HepG2 (cell line): ENCODE results near the gene SH2D3C. TPM values are rescaled to one million over a fixed set of nuclear protein-coding genes. Genes with fewer than 3 reads are reported as not detected.

Experiments
- KMT2A ChIP-seq: sonication (generic); formaldehyde crosslinking; IDR thresholded peaks from 2 replicates; pipeline ENCODE4 v1.4.0; 2020; ENCODE audit warnings: missing genetic modification reagents
- KMT2B ChIP-seq: IDR thresholded peaks from 2 replicates; pipeline ENCODE4 v1.6.1; 2016; ENCODE audit warnings: missing genetic modification reagents, missing compliant biosample characterization
- SP1 ChIP-seq, 2 experiments: fragments of 450-650 bp in 1 of 2; sonication (generic) in 1 of 2; formaldehyde crosslinking in 1 of 2; IDR thresholded peaks; 2 replicates each; pipeline versions ENCODE4 v1.4.0 to v1.6.1; 2016 to 2020; ENCODE audit warnings: missing genetic modification reagents in 1 of 2
- ZNF101 ChIP-seq: sonication (generic); formaldehyde crosslinking; IDR thresholded peaks from 2 replicates; pipeline ENCODE4 v1.4.0; 2020; ENCODE audit warnings: mild to moderate bottlenecking, low read depth, missing genetic modification reagents, borderline replicate concordance
- ZNF333 ChIP-seq: sonication (generic); formaldehyde crosslinking; IDR thresholded peaks from 2 replicates; pipeline ENCODE4 v1.4.0; 2020; ENCODE audit warnings: mild to moderate bottlenecking, missing genetic modification reagents, borderline replicate concordance
- ZNF441 ChIP-seq: sonication (generic); formaldehyde crosslinking; IDR thresholded peaks from 2 replicates; pipeline ENCODE4 v1.7.0; 2021; ENCODE audit warnings: missing genetic modification reagents, borderline replicate concordance
- ZNF552 ChIP-seq: sonication (generic); formaldehyde crosslinking; IDR thresholded peaks from 2 replicates; pipeline ENCODE4 v1.9.0; 2022; ENCODE audit warnings: missing genetic modification reagents, mild to moderate bottlenecking, borderline replicate concordance
- ZNF816 ChIP-seq: sonication (generic); formaldehyde crosslinking; IDR thresholded peaks from 2 replicates; pipeline ENCODE4 v1.8.0; 2022; ENCODE audit warnings: missing genetic modification reagents, mild to moderate bottlenecking, borderline replicate concordance
- polyA plus RNA-seq, 8 experiments: library from polyadenylated mRNA; depleted of rRNA in 3 of 8; stranded (reverse) in 7 of 8; unstranded in 1 of 8; fragments of >200 nt; fragmentation: Illumina TruSeq in 4 of 8; extraction: Trizol in 4 of 8; gene quantifications; 2 replicates each; pipeline versions ENCODE4 v1.2.1 to v1.2.3, GENCODE V29; 2011 to 2016; ENCODE audit warnings: low read depth in 4 of 8, missing spikeins in 1 of 8, mixed read lengths in 1 of 8; ENCODE audit not compliant: insufficient read depth in 1 of 8
- total RNA-seq, 5 experiments: library from RNA; depleted of rRNA; stranded (reverse); fragments of >200 nt; fragmentation: Illumina TruSeq; extraction: Trizol; gene quantifications; 2 replicates each; pipeline ENCODE4 v1.2.3, GENCODE V29; 2016; ENCODE audit warnings: low read depth in 1 of 5
- TF ChIP-seq, protein P1 (sequence below): sonication (generic); formaldehyde crosslinking; IDR thresholded peaks from 2 replicates; pipeline ENCODE4 v1.4.0; 2020; ENCODE audit warnings: missing genetic modification reagents
- TF ChIP-seq, protein P2 (sequence below): sonication (generic); formaldehyde crosslinking; IDR thresholded peaks from 2 replicates; pipeline ENCODE4 v1.4.0; 2020; ENCODE audit warnings: missing genetic modification reagents
- TF ChIP-seq, protein P3 (sequence below): sonication (generic); formaldehyde crosslinking; IDR thresholded peaks from 2 replicates; pipeline ENCODE4 v1.5.0; 2020; ENCODE audit warnings: mild to moderate bottlenecking, missing genetic modification reagents, borderline replicate concordance

The SH2D3C gene
- total and polyA plus RNA-seq, 2 of the 13 experiments (the other 11 are each of a cell fraction or from before 2014, with no cell fraction given) = not detected

DNA sequence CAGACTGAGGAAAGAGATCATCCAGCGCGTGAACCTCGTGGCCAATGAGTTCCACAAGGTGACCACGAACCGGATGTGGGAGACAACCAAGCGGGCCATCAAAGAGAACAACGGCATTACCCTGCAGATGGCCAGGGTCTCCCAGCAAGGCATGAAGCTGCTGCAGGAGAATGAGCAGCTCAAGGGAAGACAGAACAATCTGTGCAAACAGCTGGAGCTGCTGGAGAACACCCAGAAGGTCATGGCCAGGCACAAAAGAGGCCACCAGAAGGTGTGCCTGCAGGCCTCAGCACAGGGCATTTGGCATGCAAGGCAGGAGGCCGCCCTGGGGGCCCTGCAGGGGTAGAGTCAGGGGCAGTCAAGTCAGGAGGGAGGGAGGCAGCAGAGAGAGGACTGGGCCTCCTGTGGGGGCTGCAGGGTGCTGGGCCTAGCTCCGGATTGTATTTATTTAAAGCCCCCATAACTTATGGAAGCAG is 67.2 kb downstream of the SH2D3C start (continued):
- no peak for TF ChIP-seq ZNF101 (CRISPR knock-in tag)
- no peak for TF ChIP-seq SP1 (IDR thresholded peaks at IDR 0.05)
- no peak for TF ChIP-seq SP1 (CRISPR knock-in tag; IDR thresholded peaks at IDR 0.05)
- no peak for TF ChIP-seq KMT2B (CRISPR knock-in tag)
- TF ChIP-seq KMT2A (CRISPR knock-in tag) = no peak
- TF ChIP-seq ZNF333 (CRISPR knock-in tag) = no peak
- no peak for TF ChIP-seq ZNF552 (CRISPR knock-in tag)
- TF ChIP-seq, protein P1, sequence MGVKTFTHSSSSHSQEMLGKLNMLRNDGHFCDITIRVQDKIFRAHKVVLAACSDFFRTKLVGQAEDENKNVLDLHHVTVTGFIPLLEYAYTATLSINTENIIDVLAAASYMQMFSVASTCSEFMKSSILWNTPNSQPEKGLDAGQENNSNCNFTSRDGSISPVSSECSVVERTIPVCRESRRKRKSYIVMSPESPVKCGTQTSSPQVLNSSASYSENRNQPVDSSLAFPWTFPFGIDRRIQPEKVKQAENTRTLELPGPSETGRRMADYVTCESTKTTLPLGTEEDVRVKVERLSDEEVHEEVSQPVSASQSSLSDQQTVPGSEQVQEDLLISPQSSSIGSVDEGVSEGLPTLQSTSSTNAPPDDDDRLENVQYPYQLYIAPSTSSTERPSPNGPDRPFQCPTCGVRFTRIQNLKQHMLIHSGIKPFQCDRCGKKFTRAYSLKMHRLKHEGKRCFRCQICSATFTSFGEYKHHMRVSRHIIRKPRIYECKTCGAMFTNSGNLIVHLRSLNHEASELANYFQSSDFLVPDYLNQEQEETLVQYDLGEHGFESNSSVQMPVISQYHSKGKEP = no peak
- TF ChIP-seq, protein P2, sequence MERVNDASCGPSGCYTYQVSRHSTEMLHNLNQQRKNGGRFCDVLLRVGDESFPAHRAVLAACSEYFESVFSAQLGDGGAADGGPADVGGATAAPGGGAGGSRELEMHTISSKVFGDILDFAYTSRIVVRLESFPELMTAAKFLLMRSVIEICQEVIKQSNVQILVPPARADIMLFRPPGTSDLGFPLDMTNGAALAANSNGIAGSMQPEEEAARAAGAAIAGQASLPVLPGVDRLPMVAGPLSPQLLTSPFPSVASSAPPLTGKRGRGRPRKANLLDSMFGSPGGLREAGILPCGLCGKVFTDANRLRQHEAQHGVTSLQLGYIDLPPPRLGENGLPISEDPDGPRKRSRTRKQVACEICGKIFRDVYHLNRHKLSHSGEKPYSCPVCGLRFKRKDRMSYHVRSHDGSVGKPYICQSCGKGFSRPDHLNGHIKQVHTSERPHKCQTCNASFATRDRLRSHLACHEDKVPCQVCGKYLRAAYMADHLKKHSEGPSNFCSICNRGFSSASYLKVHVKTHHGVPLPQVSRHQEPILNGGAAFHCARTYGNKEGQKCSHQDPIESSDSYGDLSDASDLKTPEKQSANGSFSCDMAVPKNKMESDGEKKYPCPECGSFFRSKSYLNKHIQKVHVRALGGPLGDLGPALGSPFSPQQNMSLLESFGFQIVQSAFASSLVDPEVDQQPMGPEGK = peak; percentile 30; the same call in 1 of the 2 replicates
- TF ChIP-seq, protein P3, sequence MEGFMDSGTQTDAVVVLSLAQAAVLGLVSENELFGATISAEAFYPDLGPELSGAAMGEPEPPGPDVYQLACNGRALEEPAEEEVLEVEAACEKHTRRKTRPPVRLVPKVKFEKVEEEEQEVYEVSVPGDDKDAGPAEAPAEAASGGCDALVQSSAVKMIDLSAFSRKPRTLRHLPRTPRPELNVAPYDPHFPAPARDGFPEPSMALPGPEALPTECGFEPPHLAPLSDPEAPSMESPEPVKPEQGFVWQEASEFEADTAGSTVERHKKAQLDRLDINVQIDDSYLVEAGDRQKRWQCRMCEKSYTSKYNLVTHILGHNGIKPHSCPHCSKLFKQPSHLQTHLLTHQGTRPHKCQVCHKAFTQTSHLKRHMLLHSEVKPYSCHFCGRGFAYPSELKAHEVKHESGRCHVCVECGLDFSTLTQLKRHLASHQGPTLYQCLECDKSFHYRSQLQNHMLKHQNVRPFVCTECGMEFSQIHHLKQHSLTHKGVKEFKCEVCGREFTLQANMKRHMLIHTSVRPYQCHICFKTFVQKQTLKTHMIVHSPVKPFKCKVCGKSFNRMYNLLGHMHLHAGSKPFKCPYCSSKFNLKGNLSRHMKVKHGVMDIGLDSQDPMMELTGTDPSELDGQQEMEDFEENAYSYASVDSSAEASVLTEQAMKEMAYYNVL (CRISPR knock-in tag) = no peak
- TF ChIP-seq ZNF441 = no peak
- no peak for TF ChIP-seq ZNF816 (CRISPR knock-in tag)
